Measurements from ENCODE around the gene TCF3. TPM values are rescaled to one million over a fixed set of nuclear protein-coding genes. Genes with fewer than 3 reads are reported as not detected.
A peak's percentile ranks its signal among the peaks of the same experiment; 100 is the strongest.

Gene TCF3
- total and polyA plus RNA-seq, 2 of the 8 experiments (the other 6 are each of a cell fraction or from before 2014, with no cell fraction given), result 241 to 348 TPM

- no peaks in the 10 kb centered on the region for H3K27me3 ChIP-seq (replicated peaks in 1 of 4; ENCODE audit: control insufficient read depth in 3 of 4, extremely low read depth in 1 of 4, insufficient read depth in 3 of 4, low read length in 3 of 4)
- H2BK120ac ChIP-seq (replicated peaks; ENCODE audit: low read depth, low read length), result no peak overlapping the region
- H3K9me3 ChIP-seq (ENCODE audit: insufficient read depth in 2 of 2, low read depth in 1 of 2, low read length in 1 of 2), result no peaks in the 10 kb centered on the region
- no peak overlapping the region for H3K4me3 ChIP-seq (ENCODE audit: extremely low read depth in 1 of 4, insufficient read depth in 2 of 4, low read depth in 3 of 4, low read length in 4 of 4)
- H2BK5ac ChIP-seq (ENCODE audit: low read depth, low read length), result peak overlapping the region; percentile 63; the same call in 1 of the 2 replicates
- H3K36me3 ChIP-seq (ENCODE audit: control insufficient read depth in 2 of 4, insufficient read depth in 4 of 4, low read length in 3 of 4), result peaks cover 14 to 62% (median 47%) of the 10 kb centered on the region in 4 experiments
- no peak overlapping the region for H4K91ac ChIP-seq (replicated peaks; ENCODE audit: insufficient read length, low read length)
- POLR2A ChIA-PET (ENCODE audit: partially characterized antibody), result interaction anchor here (1.6 to 5.8 kb wide), 3 partner anchors 8 to 17 kb away, joined by 10 to 27 read pairs (median 25); no protein-coding TSS in a partner anchor
- FAIRE-seq, result no peak
- H4K5ac ChIP-seq (ENCODE audit: insufficient read length, low read depth, low read length), result no peak overlapping the region
- no peak overlapping the region for H2AK5ac ChIP-seq (ENCODE audit: low read depth, low read length)
- H4K20me1 ChIP-seq (replicated peaks in 1 of 2; ENCODE audit: control insufficient read depth in 1 of 2, insufficient read depth in 2 of 2, low read length in 2 of 2), result peaks cover 22 to 31% of the 10 kb centered on the region in 2 experiments
- H3K56ac ChIP-seq (replicated peaks; ENCODE audit: insufficient read length, low read depth, low read length), result no peak overlapping the region
- H3K79me1 ChIP-seq (ENCODE audit: low read depth, low read length), result peaks cover 22% of the 10 kb centered on the region
- no peak overlapping the region for H2BK20ac ChIP-seq (ENCODE audit: low read length)
- peaks cover 6% of the 10 kb centered on the region; the same call in 1 of the 2 replicates for H3K23me2 ChIP-seq (ENCODE audit: low read depth, low read length)
- no peak overlapping the region for H3K4ac ChIP-seq (replicated peaks; ENCODE audit: insufficient read length, low read depth, low read length)
- H2AFZ ChIP-seq (ENCODE audit: low read length), result no peak overlapping the region
- peaks cover 0 to 66% of the 10 kb centered on the region in 2 experiments; a peak in 3 of 4 replicates for H3K79me2 ChIP-seq (ENCODE audit: control insufficient read depth in 1 of 2, insufficient read depth in 2 of 2, low read length in 2 of 2)
- no peak overlapping the region for H2BK12ac ChIP-seq (ENCODE audit: low read depth, low read length)
- peaks cover 0 to 22% (median 4%) of the 10 kb centered on the region in 4 experiments; a peak in 5 of 7 replicates for H3K4me1 ChIP-seq (replicated peaks in 1 of 4; ENCODE audit: control insufficient read depth in 3 of 4, insufficient read depth in 4 of 4, low read length in 3 of 4)
- H3K14ac ChIP-seq (ENCODE audit: insufficient read length), result no peak overlapping the region
- CTCF ChIA-PET (ENCODE audit: partially characterized antibody), result interaction anchor here (1.4 kb wide), 1 partner anchor 23 kb away, joined by 4 read pairs; no protein-coding TSS in a partner anchor
- no peak overlapping the region for H4K8ac ChIP-seq (ENCODE audit: extremely low read depth, insufficient read depth, low read length)
- H3K18ac ChIP-seq (ENCODE audit: extremely low read depth, low read length), result no peak overlapping the region
- no peak overlapping the region for H3K23ac ChIP-seq (ENCODE audit: insufficient read length)
- H3K4me2 ChIP-seq (ENCODE audit: insufficient read depth in 1 of 2, low read depth in 2 of 2, low read length in 2 of 2), result no peak overlapping the region
- H3K27ac ChIP-seq (ENCODE audit: low read depth, low read length), result no peak overlapping the region; the same call in 1 of the 2 replicates
- DNase-seq (ENCODE audit: low read depth in 1 of 2, low spot score in 2 of 2), result no peak
- 81% methylated on average over 10 of the region's 10 CpGs; no CpG with 5 or more reads in 1 of the 2 experiments for WGBS, 2 experiments (ENCODE audit: extremely low coverage in 1 of 2, insufficient coverage in 1 of 2, insufficient read length in 1 of 2, insufficient replicate concordance in 2 of 2, low coverage in 1 of 2, low lambda C conversion rate in 2 of 2, missing lambda C conversion rate in 1 of 2)
- H2BK15ac ChIP-seq (ENCODE audit: low read length), result no peak overlapping the region
- no peak overlapping the region for H3K9ac ChIP-seq (replicated peaks in 1 of 4; ENCODE audit: extremely low read depth in 1 of 4, low read depth in 3 of 4, low read length in 3 of 4)
- TF ChIP-seq NRF1 (IDR thresholded peaks at IDR 0.05; ENCODE audit: low read depth, low read length) (no peak), ATF3 (IDR thresholded peaks at IDR 0.05; ENCODE audit: insufficient read depth, low read depth, low read length) (no peak), MAX (IDR thresholded peaks at IDR 0.05) (no peak), SIX5 (IDR thresholded peaks at IDR 0.05; ENCODE audit: low read depth, low read length) (no peak), BACH1 (IDR thresholded peaks at IDR 0.05; ENCODE audit: low read length) (no peak), PHF8 (conservative IDR thresholded peaks at IDR 0.05; ENCODE audit: low read depth, low read length) (no peak), RAD21 (IDR thresholded peaks at IDR 0.05 in 1 of 2, conservative IDR thresholded peaks at IDR 0.05 in 1 of 2; ENCODE audit: low read depth in 2 of 2, low read length in 2 of 2) (no peak), CTCF (IDR thresholded peaks at IDR 0.05; ENCODE audit: control extremely low read depth in 1 of 3, insufficient read depth in 1 of 3, low read depth in 1 of 3, low read length in 3 of 3) (no peak), EZH2 (IDR thresholded peaks at IDR 0.05; ENCODE audit: low read depth, low read length, severe bottlenecking) (no peak)
Measured at GRCh38 chr19:1648459-1648849, 4.0 kb downstream of the TCF3 start.

All from H1 (cell line).